Lower leg skin (tissue), 3 donors: ENCODE data around the gene ABCD2.

Experiments used
- POLR2A ChIP-seq, 2 donors: fragments of 450-650 bp; IDR thresholded peaks; one replicate each; pipeline ENCODE4 v1.6.1; 2016 to 2017; ENCODE audit warnings: antibody characterized with exemption in 2 of 2, mild to moderate bottlenecking in 1 of 2, moderate library complexity in 1 of 2
- TF ChIP-seq, protein P1 (sequence below), 3 donors: fragments of 450-650 bp; IDR thresholded peaks; one replicate each; pipeline ENCODE4 v1.5.1; 2016; ENCODE audit warnings: antibody characterized with exemption in 3 of 3, mild to moderate bottlenecking in 3 of 3, moderate library complexity in 2 of 3

DNA sequence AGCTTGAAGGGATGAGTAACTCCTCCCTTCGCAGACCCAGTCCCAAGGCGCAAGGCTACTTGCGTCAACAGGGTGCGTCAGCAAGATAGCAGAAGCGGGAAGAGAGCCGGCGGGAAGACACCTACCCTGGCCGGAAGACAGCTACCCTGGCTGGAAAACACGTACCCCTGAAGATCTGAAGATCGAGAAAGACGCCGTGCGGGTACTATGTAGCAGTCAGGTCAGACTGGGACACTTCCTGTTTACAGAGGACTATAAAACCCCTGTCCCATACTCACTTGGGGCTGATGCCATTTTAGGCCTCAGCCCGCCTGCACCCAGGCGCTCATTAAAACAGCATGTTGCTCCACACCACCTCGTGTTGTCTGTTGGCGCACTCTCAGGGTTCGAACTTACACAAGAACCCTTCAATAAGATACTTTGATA, 80.9 kb downstream of the ABCD2 start:
- TF ChIP-seq, protein P1, sequence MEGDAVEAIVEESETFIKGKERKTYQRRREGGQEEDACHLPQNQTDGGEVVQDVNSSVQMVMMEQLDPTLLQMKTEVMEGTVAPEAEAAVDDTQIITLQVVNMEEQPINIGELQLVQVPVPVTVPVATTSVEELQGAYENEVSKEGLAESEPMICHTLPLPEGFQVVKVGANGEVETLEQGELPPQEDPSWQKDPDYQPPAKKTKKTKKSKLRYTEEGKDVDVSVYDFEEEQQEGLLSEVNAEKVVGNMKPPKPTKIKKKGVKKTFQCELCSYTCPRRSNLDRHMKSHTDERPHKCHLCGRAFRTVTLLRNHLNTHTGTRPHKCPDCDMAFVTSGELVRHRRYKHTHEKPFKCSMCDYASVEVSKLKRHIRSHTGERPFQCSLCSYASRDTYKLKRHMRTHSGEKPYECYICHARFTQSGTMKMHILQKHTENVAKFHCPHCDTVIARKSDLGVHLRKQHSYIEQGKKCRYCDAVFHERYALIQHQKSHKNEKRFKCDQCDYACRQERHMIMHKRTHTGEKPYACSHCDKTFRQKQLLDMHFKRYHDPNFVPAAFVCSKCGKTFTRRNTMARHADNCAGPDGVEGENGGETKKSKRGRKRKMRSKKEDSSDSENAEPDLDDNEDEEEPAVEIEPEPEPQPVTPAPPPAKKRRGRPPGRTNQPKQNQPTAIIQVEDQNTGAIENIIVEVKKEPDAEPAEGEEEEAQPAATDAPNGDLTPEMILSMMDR (IDR thresholded peaks at IDR 0.05), result no peak
- TF ChIP-seq POLR2A (IDR thresholded peaks at IDR 0.05), result no peak
